Activated CD8-positive, alpha-beta T cell treated with anti-CD3 and anti-CD28 coated beads for 36 hours (primary cell): ENCODE results near the gene SLC30A5. TPM values are rescaled to one million over a fixed set of nuclear protein-coding genes. Genes with fewer than 3 reads are reported as not detected.
"Not testable (repeated sequence)": the region's sequence is repeated elsewhere in the genome, so short reads cannot be mapped to it uniquely, and the experiment has no call there.

Experiments
- ATAC-seq: fragments of 200-7000 bp; cut with Tn5 transposase; one replicate; pipeline ENCODE4 v1.10.0; 2021; ENCODE audit warnings: mild to moderate bottlenecking, moderate library complexity
- CTCF ChIA-PET: fragments of 350-600 bp; sonication (Branson Sonifier 250); formaldehyde crosslinking; loops from one replicate; lab custom pipeline; 2021; ENCODE audit warnings: antibody characterized with exemption; lab: Charles Lee
- POLR2A ChIA-PET: fragments of 350-600 bp; sonication (Branson Sonifier 250); formaldehyde crosslinking; loops from one replicate; lab custom pipeline; 2021; ENCODE audit warnings: antibody characterized with exemption; lab: Charles Lee
- DNase-seq: peaks from one replicate; pipeline ENCODE4 v3.0.0-alpha.2; 2020
- H3K27ac Mint-ChIP-seq: one replicate; pipeline ENCODE4 v1.8.0; 2021; ENCODE audit warnings: mild to moderate bottlenecking, mixed read lengths
- H3K27me3 Mint-ChIP-seq: one replicate; pipeline ENCODE4 v1.8.0; 2021; ENCODE audit warnings: mixed read lengths
- H3K36me3 Mint-ChIP-seq: one replicate; pipeline ENCODE4 v1.8.0; 2021; ENCODE audit warnings: low read depth, mixed read lengths
- H3K4me1 Mint-ChIP-seq: one replicate; pipeline ENCODE4 v1.8.0; 2021; ENCODE audit warnings: low read depth, mixed read lengths
- H3K4me3 Mint-ChIP-seq: one replicate; pipeline ENCODE4 v1.8.0; 2021; ENCODE audit warnings: mild to moderate bottlenecking, moderate library complexity, mixed read lengths
- H3K9me3 Mint-ChIP-seq: one replicate; pipeline ENCODE4 v1.8.0; 2021; ENCODE audit warnings: mixed read lengths
- CTCF ChIP-seq: fragments of 200-600 bp; IDR thresholded peaks from one replicate; pipeline ENCODE4 v1.8.0; 2022; ENCODE audit warnings: antibody characterized with exemption, mild to moderate bottlenecking
- intact Hi-C: fragments of 100-400 bp; cut with micrococcal nuclease; formaldehyde crosslinking; loops from one replicate; pipeline ENCODE4 v1.10.0; 2022
- total RNA-seq, 2 experiments: library from RNA; stranded (reverse); gene quantifications; one replicate each; pipeline ENCODE4 v1.2.3, GENCODE V29; 2021

Gene SLC30A5
- 10 to 100 TPM; 33.0 to 40.1 TPM for total RNA-seq

GRCh38 chr5:69093771-69094482 is at the start of gene SLC30A5:
Gene SLC30A5, plus strand, starts transcription at chr5:69094014. Its CDS starts 242 bp downstream, at chr5:69094256.
- intact Hi-C loops, result loop anchor here (1.0 to 10.0 kb wide), 3 partner anchors 51 to 271 kb away; partner anchors contain the start of genes AK6, CCDC125, RAD17 and TAF9
- DNase-seq (peak; percentile 99), ATAC-seq (peak; percentile 100)
- ChIA-PET CTCF (interaction anchor here (0.5 to 2.5 kb wide), 29 partner anchors 9 to 318 kb away, joined by 3 to 39 read pairs (median 5); partner anchors contain the start of genes CCDC125, CCNB1, CDK7 and CENPH), POLR2A (interaction anchor here (0.6 to 1.6 kb wide), 10 partner anchors 9 to 241 kb away, joined by 3 to 7 read pairs (median 4); no protein-coding TSS in a partner anchor)
- Mint-ChIP-seq H3K27me3 (no peaks in the 10 kb centered on the region), H3K4me1 (peaks cover 23% of the 10 kb centered on the region), H3K9me3 (no peaks in the 10 kb centered on the region), H3K4me3 (peak within 1 kb of the TSS; percentile 90), H3K36me3 (peaks cover 16% of the 10 kb centered on the region), H3K27ac (peak within 1 kb of the TSS; percentile 91)
- peak; percentile 70 for TF ChIP-seq CTCF

GRCh38 chr5:69045213-69045612 is 48.6 kb upstream of the SLC30A5 start:
- H3K36me3 Mint-ChIP-seq, H3K9me3 Mint-ChIP-seq, H3K4me3 Mint-ChIP-seq, POLR2A ChIA-PET, DNase-seq, ATAC-seq, H3K27ac Mint-ChIP-seq, H3K27me3 Mint-ChIP-seq, intact Hi-C loops: not testable (repeated sequence)
- CTCF ChIA-PET, result interaction anchor here (1.1 to 1.2 kb wide), 4 partner anchors 19 to 161 kb away, joined by 3 to 5 read pairs (median 4); partner anchors contain the start of gene SLC30A5
- peaks cover 14% of the 10 kb centered on the region for H3K4me1 Mint-ChIP-seq

- Mint-ChIP-seq H3K27me3 (no peaks in the 10 kb centered on the region), H3K27ac (no peak overlapping the region), H3K36me3 (no peaks in the 10 kb centered on the region), H3K4me3 (no peak overlapping the region), H3K4me1 (peaks cover 14% of the 10 kb centered on the region), H3K9me3 (no peaks in the 10 kb centered on the region)
- intact Hi-C loops, result no loop called here
- TF ChIP-seq CTCF, result no peak
- no peak for ATAC-seq
- POLR2A ChIA-PET, result interaction anchor here (1.3 kb wide), 1 partner anchor 142 kb away, joined by 4 read pairs; no protein-coding TSS in a partner anchor
- CTCF ChIA-PET, result interaction anchor here (1.4 kb wide), 1 partner anchor 47 kb away, joined by 4 read pairs; the partner anchor contains the start of gene SLC30A5
- DNase-seq, result no peak
Measured at GRCh38 chr5:69046375-69046957, 47.3 kb upstream of the SLC30A5 start.

GRCh38 chr5:69048230-69048629 is 45.6 kb upstream of the SLC30A5 start:
- Mint-ChIP-seq H3K27me3 (no peaks in the 10 kb centered on the region), H3K9me3 (no peaks in the 10 kb centered on the region), H3K4me3 (no peak overlapping the region), H3K4me1 (peaks cover 10% of the 10 kb centered on the region), H3K36me3 (no peaks in the 10 kb centered on the region), H3K27ac (no peak overlapping the region)
- peak; percentile 49 for ATAC-seq
- TF ChIP-seq CTCF, result no peak
- no peak for DNase-seq
- POLR2A ChIA-PET, result no interaction called here
- intact Hi-C loops, result no loop called here
- CTCF ChIA-PET, result interaction anchor here (1.8 to 2.5 kb wide), 2 partner anchors 25 to 45 kb away, joined by 6 to 11 read pairs; partner anchors contain the start of gene SLC30A5

GRCh38 chr5:69049151-69049550 is 44.7 kb upstream of the SLC30A5 start:
- no peak for TF ChIP-seq CTCF
- no peak for DNase-seq
- intact Hi-C loops, result no loop called here
- Mint-ChIP-seq H3K27ac (no peak overlapping the region), H3K36me3 (no peaks in the 10 kb centered on the region), H3K4me1 (peaks cover 5% of the 10 kb centered on the region), H3K4me3 (no peak overlapping the region), H3K27me3 (no peaks in the 10 kb centered on the region), H3K9me3 (no peaks in the 10 kb centered on the region)
- ATAC-seq, result no peak
- POLR2A ChIA-PET, result no interaction called here
- CTCF ChIA-PET, result interaction anchor here (1.6 to 2.5 kb wide), 3 partner anchors 10 to 44 kb away, joined by 3 to 11 read pairs (median 6); partner anchors contain the start of gene SLC30A5
